ENCODE measurements around the gene CISTR.
"Not testable (repeated sequence)": the region's sequence is repeated elsewhere in the genome, so short reads cannot be mapped to it uniquely, and the experiment has no call there.

The CISTR gene

DNA sequence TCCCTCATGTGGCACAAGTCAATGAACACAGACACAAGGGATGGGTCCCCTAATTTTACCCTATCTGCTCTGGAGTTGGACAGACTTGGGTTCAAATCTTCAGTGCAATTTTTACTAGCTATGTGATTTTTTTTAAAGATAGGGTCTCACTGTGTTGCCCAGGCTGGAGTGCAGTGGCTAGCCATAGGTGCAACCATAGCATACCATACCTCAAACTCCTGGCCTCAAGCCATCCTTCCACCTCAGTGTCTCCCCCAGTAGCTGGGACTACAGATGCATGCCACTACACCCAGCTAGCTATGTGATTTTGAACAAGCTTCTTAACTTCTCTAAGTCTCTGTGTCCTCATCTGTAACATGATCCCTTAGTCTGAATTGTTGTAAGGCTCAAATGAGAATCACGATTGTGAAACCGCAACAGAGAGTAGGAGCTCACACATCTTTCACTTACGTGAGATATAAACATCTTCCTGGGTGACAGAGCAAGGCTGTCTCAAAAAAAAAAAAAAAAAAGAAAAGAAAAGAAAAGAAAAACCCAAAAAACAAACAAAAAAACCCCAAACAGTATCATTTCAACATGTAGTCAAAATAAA is 29.2 kb downstream of the CISTR start:
- DNase-seq = no peak
- Histone ChIP-seq H2AFZ (ENCODE audit: low read depth, low read length) (no peak overlapping the region), H3K36me3 (ENCODE audit: insufficient read depth, low read length) (peaks cover 30% of the 10 kb centered on the region), H4K20me1 (ENCODE audit: insufficient read depth, low read length) (no peaks in the 10 kb centered on the region), H3K9ac (ENCODE audit: low read depth, low read length) (no peak overlapping the region), H3K27me3 (ENCODE audit: insufficient read depth, low read length, poor library complexity) (no peaks in the 10 kb centered on the region), H3K27ac (ENCODE audit: low read length) (no peak overlapping the region), H3K79me2 (ENCODE audit: insufficient read depth, low read length) (peaks cover 11% of the 10 kb centered on the region; the same call in 1 of the 2 replicates), H3K9me3 (ENCODE audit: insufficient read depth, low read length, severe bottlenecking) (no peaks in the 10 kb centered on the region), H3K4me1 (ENCODE audit: insufficient read depth, low read length) (peaks cover 17% of the 10 kb centered on the region), H3K4me3 (ENCODE audit: low read depth in 1 of 2, low read length in 2 of 2) (no peak overlapping the region), H3K4me2 (ENCODE audit: insufficient read depth, low read length) (no peak overlapping the region)
- no peak for ATAC-seq (ENCODE audit: insufficient read depth, low read depth)
- TF ChIP-seq EZH2 (IDR thresholded peaks at IDR 0.05; ENCODE audit: borderline replicate concordance, low read depth, low read length, severe bottlenecking) = no peak
- TF ChIP-seq CTCF (IDR thresholded peaks at IDR 0.05; ENCODE audit: borderline replicate concordance, extremely low read depth, low read length, poor library complexity, severe bottlenecking) = no peak

DNA sequence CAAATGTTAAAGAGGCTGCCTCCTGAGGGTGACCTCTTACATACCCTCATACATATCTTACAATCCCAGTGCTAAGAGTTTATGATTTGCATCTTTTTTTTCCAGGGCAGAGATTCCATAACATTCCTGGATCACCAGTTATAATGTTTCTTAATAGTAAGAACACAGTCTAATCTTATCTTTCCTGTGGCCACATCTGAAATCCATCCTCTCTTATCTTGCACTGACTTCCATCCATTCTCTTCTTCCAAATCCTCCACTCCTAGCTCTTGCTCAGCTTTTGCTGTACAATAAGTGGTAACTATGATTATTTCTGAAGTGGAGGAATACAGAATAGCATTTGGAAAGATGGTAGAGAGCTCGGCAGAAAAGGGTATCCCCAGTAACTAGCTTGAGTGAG is 30.8 kb downstream of the CISTR start:
- peaks cover 30% of the 10 kb centered on the region for H3K36me3 ChIP-seq (ENCODE audit: insufficient read depth, low read length)
- ATAC-seq (ENCODE audit: insufficient read depth, low read depth) (no peak), DNase-seq (no peak)
- no peak overlapping the region for H3K4me2 ChIP-seq (ENCODE audit: insufficient read depth, low read length)
- no peak overlapping the region for H3K4me3 ChIP-seq (ENCODE audit: low read depth in 1 of 2, low read length in 2 of 2)
- H3K9ac ChIP-seq (ENCODE audit: low read depth, low read length) = no peak overlapping the region
- TF ChIP-seq EZH2 (IDR thresholded peaks at IDR 0.05; ENCODE audit: borderline replicate concordance, low read depth, low read length, severe bottlenecking) = no peak
- no peak for TF ChIP-seq CTCF (IDR thresholded peaks at IDR 0.05; ENCODE audit: borderline replicate concordance, extremely low read depth, low read length, poor library complexity, severe bottlenecking)
- H3K27ac ChIP-seq (ENCODE audit: low read length) = no peak overlapping the region
- H3K27me3 ChIP-seq (ENCODE audit: insufficient read depth, low read length, poor library complexity) = no peaks in the 10 kb centered on the region
- no peaks in the 10 kb centered on the region for H4K20me1 ChIP-seq (ENCODE audit: insufficient read depth, low read length)
- H2AFZ ChIP-seq (ENCODE audit: low read depth, low read length) = no peak overlapping the region
- H3K79me2 ChIP-seq (ENCODE audit: insufficient read depth, low read length) = peaks cover 2% of the 10 kb centered on the region; the same call in 1 of the 2 replicates
- no peaks in the 10 kb centered on the region for H3K9me3 ChIP-seq (ENCODE audit: insufficient read depth, low read length, severe bottlenecking)
- peaks cover 6% of the 10 kb centered on the region for H3K4me1 ChIP-seq (ENCODE audit: insufficient read depth, low read length)

DNA sequence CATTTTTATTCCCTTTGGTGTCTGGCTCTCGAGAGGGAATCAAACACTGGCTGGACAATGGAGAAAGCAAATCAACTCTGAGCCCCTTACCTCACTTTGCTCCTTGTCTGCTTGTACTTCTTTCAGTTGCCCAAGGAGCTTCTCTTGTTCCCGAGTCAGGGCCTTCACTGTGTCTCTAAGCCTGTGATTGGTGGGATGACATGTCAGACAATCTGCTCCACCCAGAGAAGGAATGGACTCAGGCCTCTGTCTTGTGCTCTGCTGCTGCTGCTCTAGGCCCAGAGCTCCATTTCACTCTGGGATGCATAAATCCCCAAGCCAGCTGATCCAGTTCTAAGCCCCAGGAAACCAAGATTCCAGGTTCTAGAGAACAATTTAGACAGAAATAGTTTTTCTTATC is 32.1 kb downstream of the CISTR start:
- Histone ChIP-seq H3K4me1 (ENCODE audit: insufficient read depth, low read length) (no peaks in the 10 kb centered on the region), H3K79me2 (ENCODE audit: insufficient read depth, low read length) (no peaks in the 10 kb centered on the region), H3K4me2 (ENCODE audit: insufficient read depth, low read length) (no peak overlapping the region), H3K9me3 (ENCODE audit: insufficient read depth, low read length, severe bottlenecking) (no peaks in the 10 kb centered on the region), H3K27me3 (ENCODE audit: insufficient read depth, low read length, poor library complexity) (no peaks in the 10 kb centered on the region), H3K9ac (ENCODE audit: low read depth, low read length) (no peak overlapping the region), H2AFZ (ENCODE audit: low read depth, low read length) (no peak overlapping the region), H4K20me1 (ENCODE audit: insufficient read depth, low read length) (no peaks in the 10 kb centered on the region), H3K36me3 (ENCODE audit: insufficient read depth, low read length) (peaks cover 30% of the 10 kb centered on the region), H3K4me3 (ENCODE audit: low read depth in 1 of 2, low read length in 2 of 2) (no peak overlapping the region), H3K27ac (ENCODE audit: low read length) (no peak overlapping the region)
- TF ChIP-seq CTCF (IDR thresholded peaks at IDR 0.05; ENCODE audit: borderline replicate concordance, extremely low read depth, low read length, poor library complexity, severe bottlenecking) (no peak), EZH2 (IDR thresholded peaks at IDR 0.05; ENCODE audit: borderline replicate concordance, low read depth, low read length, severe bottlenecking) (no peak)
- DNase-seq = no peak
- ATAC-seq (ENCODE audit: insufficient read depth, low read depth) = no peak

GRCh38 chr12:53718567-53718966 is 33.2 kb downstream of the CISTR start:
- not testable (repeated sequence) for H3K9ac ChIP-seq (ENCODE audit: low read depth, low read length); DNase-seq; H3K79me2 ChIP-seq (ENCODE audit: insufficient read depth, low read length); H3K27ac ChIP-seq (ENCODE audit: low read length); H3K9me3 ChIP-seq (ENCODE audit: insufficient read depth, low read length, severe bottlenecking); H3K4me3 ChIP-seq (ENCODE audit: low read depth in 1 of 2, low read length in 2 of 2); H2AFZ ChIP-seq (ENCODE audit: low read depth, low read length); H4K20me1 ChIP-seq (ENCODE audit: insufficient read depth, low read length); H3K4me2 ChIP-seq (ENCODE audit: insufficient read depth, low read length); ATAC-seq (ENCODE audit: insufficient read depth, low read depth); H3K27me3 ChIP-seq (ENCODE audit: insufficient read depth, low read length, poor library complexity); H3K4me1 ChIP-seq (ENCODE audit: insufficient read depth, low read length)
- H3K36me3 ChIP-seq (ENCODE audit: insufficient read depth, low read length) = peaks cover 24% of the 10 kb centered on the region

All from DND-41 (cell line).